Subcutaneous abdominal adipose tissue (tissue), 5 donors: ENCODE data around the gene PLEKHG3.

Experiments
- H3K27ac ChIP-seq: one replicate; pipeline ENCODE4 v1.7.0; 2013; ENCODE audit warnings: low read depth, mild to moderate bottlenecking, inconsistent platforms, low read length, moderate library complexity
- H3K27me3 ChIP-seq, 5 donors: one replicate each; pipeline ENCODE4 v1.7.0; 2013; ENCODE audit warnings: low read length in 5 of 5, inconsistent platforms in 1 of 5; ENCODE audit not compliant: control insufficient read depth in 5 of 5, insufficient read depth in 4 of 5
- H3K36me3 ChIP-seq, 5 donors: one replicate each; pipeline ENCODE4 v1.7.0; 2013; ENCODE audit warnings: low read length in 5 of 5; ENCODE audit not compliant: control insufficient read depth in 5 of 5, insufficient read depth in 5 of 5
- H3K4me1 ChIP-seq, 5 donors: one replicate each; pipeline ENCODE4 v1.7.0; 2013; ENCODE audit warnings: low read length in 5 of 5, mild to moderate bottlenecking in 3 of 5, moderate library complexity in 1 of 5; ENCODE audit not compliant: control insufficient read depth in 5 of 5, insufficient read depth in 5 of 5
- H3K4me3 ChIP-seq, 5 donors: one replicate each; pipeline ENCODE4 v1.7.0; 2013; ENCODE audit warnings: low read length in 5 of 5, low read depth in 1 of 5
- H3K9ac ChIP-seq, 5 donors: one replicate each; pipeline ENCODE4 v1.7.0; 2013; ENCODE audit warnings: low read length in 5 of 5, mild to moderate bottlenecking in 4 of 5, moderate library complexity in 3 of 5
- H3K9me3 ChIP-seq, 5 donors: one replicate each; pipeline ENCODE4 v1.7.0; 2013; ENCODE audit warnings: low read length in 5 of 5; ENCODE audit not compliant: control insufficient read depth in 5 of 5
- donor health status: healthy.
- donor health status: healthy.
- donor health status: healthy.
- donor health status: healthy.
- donor health status: healthy.

PLEKHG3 gene

GRCh38 chr14:64799555-64799954 lies 95.3 kb downstream of the PLEKHG3 start:
- no peak overlapping the region for H3K4me3 ChIP-seq
- H3K36me3 ChIP-seq = peaks cover 0 to 5% (median 0%) of the 10 kb centered on the region in 5 donors
- no peaks in the 10 kb centered on the region for H3K4me1 ChIP-seq
- no peak overlapping the region for H3K9ac ChIP-seq
- no peaks in the 10 kb centered on the region for H3K27me3 ChIP-seq
- no peak overlapping the region for H3K27ac ChIP-seq
- H3K9me3 ChIP-seq = no peaks in the 10 kb centered on the region
